Naive B cell (primary cell): ENCODE data around the gene PCDHA8. TPM values are rescaled to one million over a fixed set of nuclear protein-coding genes. Genes with fewer than 3 reads are reported as not detected.
"Not testable (repeated sequence)": the region's sequence is repeated elsewhere in the genome, so short reads cannot be mapped to it uniquely, and the experiment has no call there.

Experiments used
- ATAC-seq, 2 donors: fragments of 150-1000 bp; cut with Tn5 transposase; 2 replicates each; pipeline ENCODE4 v1.10.0; 2021; ENCODE audit warnings: low read depth in 2 of 2, mild to moderate bottlenecking in 2 of 2, moderate library complexity in 2 of 2
- DNase-seq: peaks from one replicate; pipeline ENCODE4 v3.0.0; 2022
- H3K27ac Mint-ChIP-seq, 6 donors: one replicate each; pipeline ENCODE4 v1.8.0; 2020 to 2022; ENCODE audit warnings: mild to moderate bottlenecking in 6 of 6, mixed read lengths in 6 of 6, moderate library complexity in 5 of 6, inconsistent platforms in 2 of 6
- H3K27me3 Mint-ChIP-seq, 3 donors: one replicate each; pipeline ENCODE4 v1.8.0; 2021 to 2022; ENCODE audit warnings: mixed read lengths in 3 of 3, mild to moderate bottlenecking in 1 of 3
- H3K36me3 Mint-ChIP-seq, 2 donors: one replicate each; pipeline ENCODE4 v1.8.0; 2020 to 2022; ENCODE audit warnings: mixed read lengths in 2 of 2, inconsistent platforms in 1 of 2, mild to moderate bottlenecking in 1 of 2
- H3K4me1 Mint-ChIP-seq, 3 donors: one replicate each; pipeline ENCODE4 v1.8.0; 2020 to 2022; ENCODE audit warnings: mixed read lengths in 3 of 3, inconsistent platforms in 1 of 3, mild to moderate bottlenecking in 1 of 3, moderate library complexity in 1 of 3
- H3K4me3 Mint-ChIP-seq, 8 donors: one replicate each; pipeline ENCODE4 v1.8.0; 2020 to 2022; ENCODE audit warnings: mild to moderate bottlenecking in 8 of 8, mixed read lengths in 8 of 8, moderate library complexity in 8 of 8, inconsistent platforms in 2 of 8
- H3K9me3 Mint-ChIP-seq, 7 donors: one replicate each; pipeline ENCODE4 v1.8.0; 2020 to 2022; ENCODE audit warnings: mixed read lengths in 7 of 7, mild to moderate bottlenecking in 5 of 7, inconsistent platforms in 2 of 7, moderate library complexity in 1 of 7
- polyA plus RNA-seq, 6 donors: library from polyadenylated mRNA; unstranded; fragments of 300-500 nt; fragmentation: Illumina TruSeq; gene quantifications; one replicate each; pipeline ENCODE4 v1.2.3, GENCODE V29; 2021; ENCODE audit warnings: low read depth in 6 of 6

The PCDHA8 gene
- polyA plus RNA-seq, 6 donors from 2014 or later = not detected

DNA sequence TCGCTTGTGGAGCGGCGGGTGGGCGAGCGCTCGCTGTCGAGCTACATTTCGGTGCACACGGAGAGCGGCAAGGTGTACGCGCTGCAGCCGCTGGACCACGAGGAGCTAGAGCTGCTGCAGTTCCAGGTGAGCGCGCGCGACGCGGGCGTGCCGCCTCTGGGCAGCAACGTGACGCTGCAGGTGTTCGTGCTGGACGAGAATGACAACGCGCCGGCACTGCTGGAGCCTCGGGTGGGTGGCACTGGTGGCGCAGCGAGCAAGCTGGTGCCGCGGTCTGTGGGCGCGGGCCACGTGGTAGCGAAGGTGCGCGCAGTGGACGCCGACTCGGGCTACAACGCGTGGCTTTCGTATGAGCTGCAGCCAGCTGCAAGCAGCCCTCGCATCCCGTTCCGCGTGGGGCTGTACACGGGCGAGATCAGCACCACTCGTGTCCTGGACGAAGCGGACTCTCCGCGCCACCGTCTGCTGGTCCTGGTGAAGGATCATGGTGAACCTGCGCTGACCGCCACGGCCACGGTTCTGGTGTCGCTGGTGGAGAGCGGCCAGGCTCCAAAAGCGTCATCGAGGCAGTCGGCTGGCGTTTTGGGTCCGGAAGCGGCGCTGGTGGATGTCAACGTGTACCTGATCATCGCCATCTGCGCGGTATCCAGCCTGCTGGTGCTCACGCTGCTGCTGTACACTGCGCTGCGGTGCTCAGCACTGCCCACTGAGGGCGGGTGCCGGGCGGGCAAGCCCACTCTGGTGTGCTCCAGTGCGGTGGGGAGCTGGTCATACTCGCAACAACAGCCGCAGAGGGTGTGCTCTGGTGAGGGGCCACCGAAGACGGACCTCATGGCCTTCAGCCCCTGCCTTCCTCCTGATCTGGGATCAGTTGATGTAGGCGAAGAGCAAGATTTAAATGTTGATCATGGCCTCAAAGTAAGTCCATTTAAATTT lies 2.1 kb downstream of the PCDHA8 start:
- H3K4me1 Mint-ChIP-seq = no peaks in the 10 kb centered on the region
- ATAC-seq = no peak
- H3K4me3 Mint-ChIP-seq = no peak overlapping the region
- peaks cover 16 to 39% (median 29%) of the 10 kb centered on the region in 3 donors for H3K27me3 Mint-ChIP-seq
- H3K27ac Mint-ChIP-seq = no peak overlapping the region
- H3K9me3 Mint-ChIP-seq = peaks cover 6 to 36% (median 16%) of the 10 kb centered on the region in 7 donors
- peaks cover 0 to 15% of the 10 kb centered on the region in 2 donors for H3K36me3 Mint-ChIP-seq
- DNase-seq = no peak

DNA sequence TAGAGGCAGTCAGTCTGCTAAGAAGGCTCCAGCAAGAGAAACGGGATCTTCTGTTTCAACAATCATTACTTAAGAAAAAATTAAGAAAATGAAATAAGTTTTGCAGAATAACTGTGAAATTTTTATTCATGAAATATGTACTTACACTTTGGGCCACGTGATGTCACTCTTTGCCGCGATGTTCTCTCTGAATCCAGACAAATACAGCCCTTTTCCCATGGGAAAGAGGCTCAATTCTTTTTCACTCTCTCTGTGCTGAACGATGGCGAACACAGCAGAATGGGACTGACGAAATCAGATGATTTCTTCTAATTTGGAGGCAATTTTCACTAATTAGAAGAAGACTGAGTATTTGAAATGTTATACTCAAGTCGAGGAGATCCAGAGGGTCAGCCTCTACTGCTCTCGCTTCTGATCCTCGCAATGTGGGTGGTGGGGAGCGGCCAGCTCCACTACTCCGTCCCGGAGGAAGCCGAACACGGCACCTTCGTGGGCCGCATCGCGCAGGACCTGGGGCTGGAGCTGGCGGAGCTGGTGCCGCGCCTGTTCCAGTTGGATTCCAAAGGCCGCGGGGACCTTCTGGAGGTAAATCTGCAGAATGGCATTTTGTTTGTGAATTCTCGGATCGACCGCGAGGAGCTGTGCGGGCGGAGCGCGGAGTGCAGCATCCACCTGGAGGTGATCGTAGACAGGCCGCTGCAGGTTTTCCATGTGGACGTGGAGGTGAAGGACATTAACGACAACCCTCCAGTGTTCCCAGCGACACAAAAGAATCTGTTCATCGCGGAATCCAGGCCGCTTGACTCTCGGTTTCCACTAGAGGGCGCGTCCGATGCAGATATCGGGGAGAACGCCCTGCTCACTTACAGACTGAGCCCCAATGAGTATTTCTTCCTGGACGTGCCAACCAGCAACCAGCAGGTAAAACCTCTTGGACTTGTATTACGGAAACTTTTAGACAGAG lies 7.4 kb downstream of the PCDHA8 start, which contains the start of gene PCDHA9:
TSS of gene PCDHA9 (plus strand) at position 244 of the 964 bp plus-strand sequence. CDS start at position 358, 114 bp downstream.
- not testable (repeated sequence) for H3K36me3 Mint-ChIP-seq, H3K27ac Mint-ChIP-seq, DNase-seq, H3K4me1 Mint-ChIP-seq, H3K4me3 Mint-ChIP-seq, ATAC-seq
- H3K27me3 Mint-ChIP-seq = peaks cover 12 to 25% (median 20%) of the 10 kb centered on the region in 3 donors
- H3K9me3 Mint-ChIP-seq = peaks cover 0 to 16% (median 5%) of the 10 kb centered on the region in 7 donors

GRCh38 chr5:140849831-140850634 lies 9.0 kb downstream of the PCDHA8 start:
- Mint-ChIP-seq H3K9me3 (peaks cover 0 to 16% (median 0%) of the 10 kb centered on the region in 7 donors), H3K27me3 (peaks cover 14 to 26% (median 20%) of the 10 kb centered on the region in 3 donors)

GRCh38 chr5:140855772-140856674 lies 15.0 kb downstream of the PCDHA8 start, which contains the start of gene PCDHA10:
Gene PCDHA10 (plus strand): TSS chr5:140855897. CDS start chr5:140856049, 152 bp downstream.
- peak within 1 kb of the TSS in 1 of 6 donors; percentile 51 for H3K27ac Mint-ChIP-seq
- H3K9me3 Mint-ChIP-seq = peaks cover 0 to 24% (median 7%) of the 10 kb centered on the region in 7 donors

More at GRCh38 chr5:140849831-140850634, 9.0 kb downstream of the PCDHA8 start:
- not testable (repeated sequence) for ATAC-seq, H3K36me3 Mint-ChIP-seq, DNase-seq, H3K4me1 Mint-ChIP-seq
- peak overlapping the region in 1 of 6 donors; percentile 24 for H3K27ac Mint-ChIP-seq
- H3K4me3 Mint-ChIP-seq = peak overlapping the region in 1 of 8 donors; percentile 35

DNA sequence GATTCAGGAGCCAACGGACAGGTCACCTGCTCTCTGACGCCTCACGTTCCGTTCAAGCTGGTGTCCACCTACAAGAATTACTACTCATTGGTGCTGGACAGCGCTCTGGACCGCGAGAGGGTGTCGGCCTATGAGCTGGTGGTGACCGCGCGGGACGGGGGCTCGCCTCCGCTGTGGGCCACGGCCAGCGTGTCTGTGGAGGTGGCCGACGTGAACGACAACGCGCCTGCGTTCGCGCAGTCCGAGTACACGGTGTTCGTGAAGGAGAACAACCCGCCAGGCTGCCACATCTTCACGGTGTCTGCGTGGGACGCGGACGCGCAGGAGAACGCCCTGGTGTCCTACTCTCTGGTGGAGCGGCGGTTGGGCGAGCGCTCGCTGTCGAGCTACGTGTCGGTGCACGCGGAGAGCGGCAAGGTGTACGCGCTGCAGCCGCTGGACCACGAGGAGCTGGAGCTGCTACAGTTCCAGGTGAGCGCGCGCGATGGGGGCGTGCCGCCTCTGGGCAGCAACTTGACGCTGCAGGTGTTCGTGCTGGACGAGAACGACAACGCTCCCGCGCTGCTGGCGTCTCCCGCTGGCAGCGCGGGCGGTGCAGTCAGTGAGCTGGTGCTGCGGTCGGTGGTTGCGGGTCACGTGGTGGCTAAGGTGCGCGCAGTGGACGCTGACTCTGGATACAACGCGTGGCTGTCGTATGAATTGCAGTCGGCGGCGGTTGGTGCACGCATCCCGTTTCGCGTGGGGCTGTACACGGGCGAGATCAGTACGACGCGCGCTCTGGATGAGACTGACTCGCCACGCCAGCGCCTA lies 16.4 kb downstream of the PCDHA8 start:
- H3K36me3 Mint-ChIP-seq = peaks cover 5 to 9% of the 10 kb centered on the region in 2 donors
- H3K4me3 Mint-ChIP-seq = peak overlapping the region in 1 of 8 donors; percentile 35
- H3K27me3 Mint-ChIP-seq = peaks cover 17 to 26% (median 26%) of the 10 kb centered on the region in 3 donors
- no peak overlapping the region for H3K27ac Mint-ChIP-seq
- ATAC-seq = no peak
- H3K9me3 Mint-ChIP-seq = peaks cover 0 to 38% (median 11%) of the 10 kb centered on the region in 7 donors
- no peak for DNase-seq
- no peaks in the 10 kb centered on the region for H3K4me1 Mint-ChIP-seq

More at GRCh38 chr5:140855772-140856674, 15.0 kb downstream of the PCDHA8 start, which contains the start of gene PCDHA10:
- H3K4me1 Mint-ChIP-seq = no peaks in the 10 kb centered on the region
- peaks cover 17 to 26% (median 26%) of the 10 kb centered on the region in 3 donors for H3K27me3 Mint-ChIP-seq
- peak within 1 kb of the TSS in 1 of 8 donors; percentile 59 for H3K4me3 Mint-ChIP-seq
- no peak for ATAC-seq
- peaks cover 0 to 9% of the 10 kb centered on the region in 2 donors for H3K36me3 Mint-ChIP-seq
- DNase-seq = no peak

DNA sequence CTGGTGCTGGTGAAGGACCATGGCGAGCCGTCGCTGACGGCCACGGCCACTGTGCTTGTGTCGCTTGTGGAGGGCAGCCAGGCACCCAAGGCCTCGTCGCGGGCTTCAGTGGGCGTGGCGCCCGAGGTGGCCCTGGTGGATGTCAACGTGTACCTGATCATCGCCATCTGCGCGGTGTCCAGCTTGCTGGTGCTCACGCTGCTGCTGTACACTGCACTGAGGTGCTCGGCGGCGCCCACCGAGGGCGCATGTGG lies 16.9 kb downstream of the PCDHA8 start:
- Mint-ChIP-seq H3K4me1 (no peaks in the 10 kb centered on the region), H3K4me3 (no peak overlapping the region), H3K36me3 (peaks cover 5 to 9% of the 10 kb centered on the region in 2 donors), H3K27ac (no peak overlapping the region), H3K9me3 (peaks cover 0 to 38% (median 11%) of the 10 kb centered on the region in 7 donors), H3K27me3 (peaks cover 15 to 26% (median 25%) of the 10 kb centered on the region in 3 donors)
- ATAC-seq (no peak), DNase-seq (no peak)

GRCh38 chr5:140862441-140863295 lies 21.7 kb downstream of the PCDHA8 start:
- no peak for ATAC-seq
- Mint-ChIP-seq H3K36me3 (peaks cover 0 to 5% of the 10 kb centered on the region in 2 donors), H3K27ac (no peak overlapping the region), H3K9me3 (peaks cover 0 to 32% (median 11%) of the 10 kb centered on the region in 7 donors), H3K27me3 (peaks cover 8 to 18% (median 10%) of the 10 kb centered on the region in 3 donors), H3K4me3 (no peak overlapping the region), H3K4me1 (no peaks in the 10 kb centered on the region)
- no peak for DNase-seq

GRCh38 chr5:140868721-140869554 lies 28.0 kb downstream of the PCDHA8 start, which contains the start of gene PCDHA11:
Gene PCDHA11 (plus strand): TSS chr5:140868957. CDS start chr5:140869104, 147 bp downstream.
- Mint-ChIP-seq H3K27me3 (peaks cover 8 to 17% (median 15%) of the 10 kb centered on the region in 3 donors), H3K36me3 (peaks cover 0 to 4% of the 10 kb centered on the region in 2 donors), H3K4me1 (peaks cover 0 to 2% (median 0%) of the 10 kb centered on the region in 3 donors), H3K27ac (peak within 1 kb of the TSS in 1 of 6 donors; percentile 51), H3K4me3 (peak within 1 kb of the TSS in 1 of 8 donors; percentile 4), H3K9me3 (peaks cover 0 to 28% (median 15%) of the 10 kb centered on the region in 7 donors)
- DNase-seq (no peak), ATAC-seq (no peak)

- no peak for DNase-seq
- H3K27ac Mint-ChIP-seq = peak overlapping the region in 1 of 6 donors; percentile 51
- peaks cover 3 to 23% (median 12%) of the 10 kb centered on the region in 3 donors for H3K27me3 Mint-ChIP-seq
- peaks cover 0 to 30% (median 16%) of the 10 kb centered on the region in 7 donors for H3K9me3 Mint-ChIP-seq
- peak overlapping the region in 1 of 8 donors; percentile 4 for H3K4me3 Mint-ChIP-seq
- no peak for ATAC-seq
- H3K4me1 Mint-ChIP-seq = peaks cover 0 to 2% (median 0%) of the 10 kb centered on the region in 3 donors
- H3K36me3 Mint-ChIP-seq = peaks cover 0 to 4% of the 10 kb centered on the region in 2 donors
Observed at GRCh38 chr5:140869555-140869886, 28.5 kb downstream of the PCDHA8 start.
